Endothelial cell of umbilical vein (primary cell): ENCODE data around the gene TPO.

Experiments used
- CTCF ChIP-seq, 2 donors: IDR thresholded peaks; 1 replicate in 1 of 2; 2 replicates in 1 of 2; pipeline ENCODE4 v1.5.1; 2011; ENCODE audit warnings: low read length in 2 of 2, mild to moderate bottlenecking in 2 of 2, moderate library complexity in 2 of 2, control low read depth in 1 of 2, inconsistent platforms in 1 of 2, low read depth in 1 of 2; ENCODE audit not compliant: insufficient read depth in 1 of 2; ENCODE audit errors: extremely low read depth in 1 of 2
- EZH2 ChIP-seq: IDR thresholded peaks from 2 replicates; pipeline ENCODE4 v1.6.1; 2012; ENCODE audit warnings: borderline replicate concordance, low read depth, mild to moderate bottlenecking, moderate library complexity, low read length, inconsistent platforms; ENCODE audit not compliant: severe bottlenecking
- POLR2A ChIP-seq: IDR thresholded peaks from 2 replicates; pipeline ENCODE4 v1.6.1; 2012; ENCODE audit warnings: low read depth, mild to moderate bottlenecking, control low read depth, low read length
- POLR2AphosphoS5 ChIP-seq: IDR thresholded peaks from 2 replicates; pipeline ENCODE4 v1.6.1; 2012; ENCODE audit warnings: low read depth, mild to moderate bottlenecking, control low read depth, low read length, moderate library complexity; ENCODE audit not compliant: insufficient read depth

GRCh38 chr2:1497122-1497611 is 83.9 kb downstream of the TPO start:
- no peak for TF ChIP-seq CTCF (IDR thresholded peaks at IDR 0.05; ENCODE audit: extremely low read depth in 1 of 2, insufficient read depth in 1 of 2, low read depth in 1 of 2, low read length in 2 of 2)
- no peak for TF ChIP-seq EZH2
- TF ChIP-seq POLR2A, result no peak
- no peak for TF ChIP-seq POLR2AphosphoS5
